ES-I3 (cell line): ENCODE measurements around the gene TMEM9B.

Source experiments
- H3K36me3 ChIP-seq: 2 replicates; pipeline ENCODE4 v1.6.1; 2013; ENCODE audit warnings: mild to moderate bottlenecking, low read length, control low read depth, moderate library complexity; ENCODE audit not compliant: insufficient read depth
- H3K4me1 ChIP-seq: 2 replicates; pipeline ENCODE4 v1.6.1; 2013; ENCODE audit warnings: mild to moderate bottlenecking, control low read depth, low read length; ENCODE audit not compliant: insufficient read depth
- H3K9ac ChIP-seq: 2 replicates; pipeline ENCODE4 v1.6.1; 2013; ENCODE audit warnings: low read depth, mild to moderate bottlenecking, low read length, moderate library complexity
- H3K9me3 ChIP-seq: 2 replicates; pipeline ENCODE4 v1.6.1; 2013; ENCODE audit warnings: mild to moderate bottlenecking, low read length, moderate library complexity; ENCODE audit not compliant: control insufficient read depth, insufficient read depth

TMEM9B gene

DNA sequence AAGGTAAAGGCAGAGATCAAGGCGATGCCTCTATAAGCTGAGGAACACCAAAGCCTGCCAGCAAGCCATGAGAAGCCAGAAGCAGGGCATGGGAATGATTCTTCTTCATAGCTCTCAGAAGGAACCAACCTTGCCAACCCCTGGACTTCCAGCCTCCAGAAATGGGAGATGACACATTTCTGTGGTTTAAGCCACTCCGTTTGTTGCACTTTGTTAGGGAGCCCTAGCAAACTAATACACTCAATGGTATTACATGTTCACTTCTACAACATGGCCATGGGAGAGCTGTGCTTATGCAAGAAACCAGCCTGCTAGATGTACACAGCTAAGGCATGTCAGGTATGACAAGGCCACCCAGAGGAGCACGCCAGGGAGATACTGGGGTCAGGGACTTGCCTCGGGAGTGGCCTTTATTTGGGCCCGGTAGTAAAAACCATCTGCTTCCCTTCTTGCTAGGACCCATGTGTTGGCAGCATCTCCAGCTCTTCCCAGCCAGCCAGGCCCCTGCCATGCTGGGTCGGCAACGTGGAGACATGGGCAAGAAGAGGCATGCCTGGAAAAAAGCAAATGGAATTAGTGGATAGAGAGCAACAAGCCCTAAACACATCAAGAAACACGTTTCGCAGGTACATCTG, 35.1 kb downstream of the TMEM9B start:
- no peaks in the 10 kb centered on the region for H3K9me3 ChIP-seq
- peaks cover 18% of the 10 kb centered on the region for H3K4me1 ChIP-seq
- H3K9ac ChIP-seq, result no peak overlapping the region
- H3K36me3 ChIP-seq, result no peaks in the 10 kb centered on the region; the same call in 1 of the 2 replicates

GRCh38 chr11:8928205-8928604, 36.0 kb downstream of the TMEM9B start:
- no peaks in the 10 kb centered on the region for H3K9me3 ChIP-seq
- peaks cover 12% of the 10 kb centered on the region for H3K4me1 ChIP-seq
- H3K36me3 ChIP-seq, result no peaks in the 10 kb centered on the region; the same call in 1 of the 2 replicates
- no peak overlapping the region for H3K9ac ChIP-seq

GRCh38 chr11:8927233-8927632, 37.0 kb downstream of the TMEM9B start:
- peaks cover 4% of the 10 kb centered on the region; the same call in 1 of the 2 replicates for H3K4me1 ChIP-seq
- H3K9me3 ChIP-seq, result no peaks in the 10 kb centered on the region
- no peak overlapping the region for H3K9ac ChIP-seq
- no peaks in the 10 kb centered on the region; the same call in none of the 2 replicates for H3K36me3 ChIP-seq

GRCh38 chr11:8926236-8926635, 38.0 kb downstream of the TMEM9B start:
- Histone ChIP-seq H3K36me3 (no peaks in the 10 kb centered on the region; the same call in none of the 2 replicates), H3K9me3 (no peaks in the 10 kb centered on the region), H3K9ac (no peak overlapping the region), H3K4me1 (no peaks in the 10 kb centered on the region)

DNA sequence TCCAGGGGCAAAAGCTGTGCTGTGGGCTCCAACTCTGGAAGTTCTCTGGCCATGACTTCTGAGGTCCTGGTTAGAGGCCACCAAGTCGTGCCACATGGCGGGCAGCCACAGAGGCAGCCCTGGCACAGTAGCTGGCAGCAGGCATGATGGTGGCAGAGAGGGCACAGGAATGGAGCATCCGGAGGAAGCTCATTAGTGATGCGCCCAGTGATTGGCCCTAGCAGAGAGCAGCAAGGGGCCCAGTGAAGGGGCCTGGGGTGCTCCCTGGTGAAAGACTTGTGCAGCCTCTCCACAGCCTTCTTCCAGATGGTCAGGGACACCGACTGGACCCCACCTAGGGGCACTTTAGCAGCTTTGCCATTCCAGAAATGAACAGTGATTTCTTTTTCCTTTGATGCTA, 38.5 kb downstream of the TMEM9B start:
- Histone ChIP-seq H3K36me3 (peaks cover 2% of the 10 kb centered on the region), H3K9ac (no peak overlapping the region), H3K9me3 (no peaks in the 10 kb centered on the region), H3K4me1 (no peaks in the 10 kb centered on the region)

DNA sequence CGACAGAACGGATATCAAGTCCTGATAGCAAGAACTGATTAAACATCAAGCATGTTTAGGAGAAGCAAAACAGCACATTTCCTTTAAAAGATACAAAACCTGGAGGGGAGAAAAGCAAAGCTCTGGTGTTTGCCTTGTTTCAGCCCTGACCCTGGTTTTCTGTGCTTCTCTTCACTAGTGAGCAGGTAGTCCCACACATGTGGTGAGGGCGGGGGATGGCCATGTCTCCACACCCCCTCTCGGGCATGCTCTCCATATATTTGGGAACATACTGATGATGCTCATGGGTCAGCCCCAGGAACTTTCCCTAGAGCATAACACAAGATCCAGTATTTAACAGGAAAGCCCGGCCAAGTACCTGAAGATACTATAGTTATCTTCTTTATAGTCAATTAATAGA, 41.6 kb downstream of the TMEM9B start:
- Histone ChIP-seq H3K9ac (no peak overlapping the region), H3K36me3 (peaks cover 27% of the 10 kb centered on the region), H3K9me3 (no peaks in the 10 kb centered on the region), H3K4me1 (peaks cover 9% of the 10 kb centered on the region)

- no peak overlapping the region for H3K9ac ChIP-seq
- no peaks in the 10 kb centered on the region for H3K9me3 ChIP-seq
- H3K4me1 ChIP-seq, result peaks cover 24% of the 10 kb centered on the region
- peaks cover 38% of the 10 kb centered on the region for H3K36me3 ChIP-seq
Observed at GRCh38 chr11:8917157-8917825, 47.0 kb downstream of the TMEM9B start.

GRCh38 chr11:8914661-8915018, 49.6 kb downstream of the TMEM9B start:
- H3K9ac ChIP-seq, result no peak overlapping the region
- H3K9me3 ChIP-seq, result no peaks in the 10 kb centered on the region
- H3K36me3 ChIP-seq, result peaks cover 28% of the 10 kb centered on the region
- H3K4me1 ChIP-seq, result peaks cover 24% of the 10 kb centered on the region

- Histone ChIP-seq H3K36me3 (peaks cover 24% of the 10 kb centered on the region), H3K4me1 (peaks cover 24% of the 10 kb centered on the region), H3K9me3 (no peaks in the 10 kb centered on the region), H3K9ac (peak overlapping the region; percentile 4; the same call in 1 of the 2 replicates)
Observed at GRCh38 chr11:8913961-8914660, 50.1 kb downstream of the TMEM9B start.

DNA sequence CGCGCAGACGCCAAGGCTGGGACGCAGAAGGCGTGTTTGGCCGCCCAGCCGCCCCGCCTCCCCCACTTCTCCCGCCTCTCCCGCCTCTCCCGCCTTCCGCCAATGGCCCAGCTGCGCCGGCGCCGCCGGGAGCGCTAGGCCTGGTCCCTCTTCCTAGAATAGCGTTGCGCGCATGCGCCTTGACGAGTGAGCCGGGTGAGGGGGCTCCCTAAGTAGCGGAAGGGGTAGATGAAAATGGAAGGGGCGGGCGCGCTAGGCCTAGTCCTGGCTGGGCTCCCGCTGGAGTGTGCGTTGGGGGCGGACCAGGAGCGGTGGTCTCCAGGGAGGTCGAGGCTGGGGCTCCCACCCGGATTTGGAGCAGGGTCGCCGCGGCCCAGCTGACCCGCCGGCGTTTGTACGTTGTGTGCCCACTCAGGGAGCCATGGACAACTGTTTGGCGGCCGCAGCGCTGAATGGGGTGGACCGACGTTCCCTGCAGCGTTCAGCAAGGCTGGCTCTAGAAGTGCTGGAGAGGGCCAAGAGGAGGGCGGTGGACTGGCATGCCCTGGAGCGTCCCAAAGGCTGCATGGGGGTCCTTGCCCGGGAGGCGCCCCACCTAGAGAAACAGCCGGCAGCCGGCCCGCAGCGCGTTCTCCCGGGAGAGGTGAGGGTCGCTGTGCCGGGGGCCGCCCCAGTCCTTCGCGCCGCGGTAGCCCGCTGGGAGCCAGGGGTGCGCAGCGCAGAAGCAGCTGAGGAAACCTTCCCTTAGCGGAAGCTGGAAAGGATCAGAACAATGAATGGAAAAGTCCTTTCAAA, 53.0 kb downstream of the TMEM9B start, which contains the start of gene AKIP1:
AKIP1 (plus strand) TSS at position 161 of the 795 bp plus-strand sequence; CDS start at position 422, 261 bp downstream.
- Histone ChIP-seq H3K9ac (peak within 1 kb of the TSS; percentile 95), H3K9me3 (no peaks in the 10 kb centered on the region), H3K4me1 (peaks cover 3% of the 10 kb centered on the region; the same call in 1 of the 2 replicates), H3K36me3 (0 out of 2 replicates have a peak, but pooled peaks cover 5% of the 10 kb centered on the region)

DNA sequence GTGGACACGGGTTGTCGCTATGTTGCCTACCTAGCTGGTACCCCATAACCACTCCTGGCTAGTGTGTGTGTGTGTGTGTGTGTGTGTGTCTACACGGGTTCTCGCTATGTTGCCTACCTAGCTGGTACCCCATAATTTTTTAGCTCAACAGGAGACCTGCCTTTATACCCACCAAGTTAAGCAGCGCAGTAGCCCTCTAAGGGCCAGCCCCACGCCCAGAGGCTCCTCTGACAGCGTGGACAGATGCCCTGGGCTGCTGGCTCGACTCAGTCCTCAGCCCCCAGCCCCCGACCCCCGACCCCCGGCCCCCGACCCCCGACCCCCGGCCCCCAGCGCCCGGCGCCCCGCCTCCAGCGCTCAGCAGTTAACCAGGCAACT, 53.6 kb downstream of the TMEM9B start:
- peaks cover 3% of the 10 kb centered on the region; the same call in 1 of the 2 replicates for H3K4me1 ChIP-seq
- H3K9me3 ChIP-seq, result no peaks in the 10 kb centered on the region
- H3K9ac ChIP-seq, result peak overlapping the region; percentile 59; the same call in 1 of the 2 replicates
- H3K36me3 ChIP-seq, result 0 out of 2 replicates have a peak, but pooled peaks cover 5% of the 10 kb centered on the region

- Histone ChIP-seq H3K9me3 (no peaks in the 10 kb centered on the region), H3K36me3 (no peaks in the 10 kb centered on the region), H3K4me1 (no peaks in the 10 kb centered on the region; the same call in 1 of the 2 replicates), H3K9ac (no peak overlapping the region)
Observed at GRCh38 chr11:8908099-8908498, 56.1 kb downstream of the TMEM9B start.

DNA sequence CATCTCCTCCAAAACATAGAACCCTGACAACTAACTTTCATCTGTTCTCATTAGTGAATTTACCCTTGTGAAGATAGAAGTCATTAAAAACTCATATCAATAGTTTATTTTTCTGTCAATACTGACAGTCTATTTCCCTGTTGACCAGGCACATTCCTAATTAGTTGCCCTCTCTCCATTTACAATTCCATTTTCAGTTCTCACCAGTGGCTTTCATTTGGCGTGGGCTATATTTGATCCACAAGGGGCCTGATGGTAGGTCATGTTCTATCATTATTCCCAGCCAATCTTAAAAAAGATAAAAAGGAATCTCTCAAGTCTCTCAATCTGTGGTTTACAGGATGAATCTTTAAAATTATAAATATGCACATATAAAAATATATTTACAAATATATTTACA, 57.1 kb downstream of the TMEM9B start:
- Histone ChIP-seq H3K36me3 (no peaks in the 10 kb centered on the region), H3K9ac (no peak overlapping the region), H3K4me1 (no peaks in the 10 kb centered on the region), H3K9me3 (no peaks in the 10 kb centered on the region)
